HEK293T (cell line): Measurements from ENCODE around the gene SNRPA.

ENCODE experiments used
- CTCF ChIA-PET: fragments of 350-600 bp; formaldehyde crosslinking; extraction: SDS; loops from one replicate; lab custom pipeline; 2021; ENCODE audit warnings: antibody characterized with exemption, inconsistent platforms; lab: Yijun Ruan, JAX
- POLR2A ChIA-PET: fragments of 350-600 bp; formaldehyde crosslinking; extraction: SDS; loops from one replicate; lab custom pipeline; 2020; ENCODE audit warnings: antibody characterized with exemption, inconsistent platforms; lab: Yijun Ruan, JAX
- DNase-seq: peaks from one replicate; pipeline ENCODE4 v3.0.0; 2012; ENCODE audit warnings: mixed read lengths; ENCODE audit errors: extremely low spot score
- ARNT ChIP-seq: fragments of 450-650 bp; IDR thresholded peaks from 2 replicates; pipeline ENCODE4 v1.6.1; 2017; ENCODE audit warnings: mild to moderate bottlenecking
- BHLHE40 ChIP-seq: fragments of 450-650 bp; IDR thresholded peaks from 2 replicates; pipeline ENCODE4 v1.6.1; 2016; ENCODE audit warnings: mild to moderate bottlenecking, moderate library complexity, borderline replicate concordance
- CTBP1 ChIP-seq: fragments of 450-650 bp; IDR thresholded peaks from 2 replicates; pipeline ENCODE4 v1.6.1; 2016; ENCODE audit warnings: borderline replicate concordance
- ELF4 ChIP-seq: fragments of 450-650 bp; IDR thresholded peaks from 2 replicates; pipeline ENCODE4 v1.6.1; 2017; ENCODE audit warnings: antibody characterized with exemption
- FOXA1 ChIP-seq: fragments of 450-650 bp; IDR thresholded peaks from 2 replicates; pipeline ENCODE4 v1.6.1; 2016; ENCODE audit warnings: mild to moderate bottlenecking
- FOXK2 ChIP-seq: fragments of 450-650 bp; IDR thresholded peaks from 2 replicates; pipeline ENCODE4 v1.6.1; 2016; ENCODE audit warnings: mild to moderate bottlenecking
- FOXM1 ChIP-seq: fragments of 450-650 bp; IDR thresholded peaks from 2 replicates; pipeline ENCODE4 v1.6.1; 2017; ENCODE audit warnings: mild to moderate bottlenecking, borderline replicate concordance
- HDGF ChIP-seq: fragments of 450-650 bp; IDR thresholded peaks from 2 replicates; pipeline ENCODE4 v1.6.1; 2017; ENCODE audit warnings: antibody characterized with exemption, borderline replicate concordance
- L3MBTL2 ChIP-seq: fragments of 450-650 bp; conservative IDR thresholded peaks from 2 replicates; pipeline ENCODE4 v1.6.1; 2016; ENCODE audit warnings: mild to moderate bottlenecking
- LEF1 ChIP-seq: fragments of 450-650 bp; IDR thresholded peaks from 2 replicates; pipeline ENCODE4 v1.6.1; 2017; ENCODE audit warnings: mild to moderate bottlenecking, borderline replicate concordance
- NFRKB ChIP-seq: fragments of 450-650 bp; IDR thresholded peaks from 2 replicates; pipeline ENCODE4 v1.6.1; 2016; ENCODE audit warnings: mild to moderate bottlenecking, moderate library complexity
- SP1 ChIP-seq: fragments of 450-650 bp; IDR thresholded peaks from 2 replicates; pipeline ENCODE4 v1.6.1; 2017
- SUZ12 ChIP-seq: fragments of 450-650 bp; IDR thresholded peaks from 2 replicates; pipeline ENCODE4 v1.6.1; 2016; ENCODE audit warnings: mild to moderate bottlenecking
- TARDBP ChIP-seq: fragments of 450-650 bp; IDR thresholded peaks from 2 replicates; pipeline ENCODE4 v1.6.1; 2016
- ZNF384 ChIP-seq: fragments of 450-650 bp; IDR thresholded peaks from 2 replicates; pipeline ENCODE4 v1.6.1; 2016
- TF ChIP-seq, protein P1 (sequence below): fragments of 450-650 bp; IDR thresholded peaks from 2 replicates; pipeline ENCODE4 v1.6.1; 2016

The SNRPA gene

DNA sequence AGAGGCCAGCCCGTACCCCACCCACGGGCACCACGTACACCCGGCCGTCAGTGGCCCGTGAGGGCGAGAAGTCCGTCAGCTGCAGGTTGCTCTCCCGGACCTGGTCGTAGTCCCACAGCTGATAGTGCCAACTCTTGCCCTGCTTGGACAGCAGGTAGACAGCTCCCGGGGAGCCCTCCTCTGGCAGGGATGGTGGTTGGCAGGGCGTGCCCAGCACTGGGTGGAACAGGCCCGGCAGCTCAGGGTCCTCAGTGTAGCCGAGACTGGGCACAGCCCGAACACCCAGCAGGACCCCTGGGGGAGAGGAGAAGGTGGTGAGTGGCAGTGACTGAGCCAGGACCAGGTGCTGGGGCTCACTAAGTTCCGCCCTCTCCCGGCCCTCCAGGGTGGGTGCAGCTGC lies 8.5 kb upstream of the SNRPA start:
- ChIA-PET POLR2A (interaction anchor here (0.9 to 3.3 kb wide), 4 partner anchors 8 to 79 kb away, joined by 3 to 17 read pairs (median 4); partner anchors contain the start of genes ACTMAP, COQ8B, ITPKC and SNRPA), CTCF (no interaction called here)
- TF ChIP-seq FOXA1 (no peak), SP1 (no peak), LEF1 (no peak), CTBP1 (no peak), HDGF (no peak), SUZ12 (no peak), TARDBP (no peak), FOXM1 (no peak)
- DNase-seq: no peak

DNA sequence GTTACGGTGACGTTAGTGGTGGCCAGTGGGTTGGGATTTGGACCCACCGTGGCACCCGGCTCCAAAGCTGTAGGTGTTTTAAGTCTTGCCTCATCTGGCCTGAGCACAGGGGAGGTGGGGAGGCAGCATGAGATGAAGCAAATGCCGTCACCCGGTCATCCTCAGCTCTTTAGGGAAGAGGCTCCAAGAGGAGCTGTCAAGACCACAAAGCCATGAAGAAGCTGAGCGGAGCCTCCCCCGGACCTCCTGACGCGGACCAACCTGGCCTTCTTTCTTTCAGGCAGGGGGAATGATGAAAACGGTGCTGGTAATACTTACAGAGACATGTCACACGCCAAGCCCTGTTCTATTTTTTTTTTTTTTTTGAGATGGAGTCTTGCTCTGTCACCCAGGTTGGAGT lies 8.1 kb upstream of the SNRPA start:
- DNase-seq: no peak
- POLR2A ChIA-PET: interaction anchor here (0.9 to 3.3 kb wide), 2 partner anchors 8 to 80 kb away, joined by 3 to 17 read pairs; partner anchors contain the start of genes ACTMAP and SNRPA
- CTCF ChIA-PET: interaction anchor here (0.7 kb wide), 1 partner anchor 22 kb away, joined by 3 read pairs; no protein-coding TSS in a partner anchor
- TF ChIP-seq HDGF (no peak), L3MBTL2 (no peak), ARNT (no peak), SUZ12 (no peak), FOXM1 (no peak), TARDBP (no peak), NFRKB (no peak), LEF1 (no peak), ZNF384 (no peak), ELF4 (no peak), CTBP1 (no peak), SP1 (no peak)
- TF ChIP-seq, protein P1, sequence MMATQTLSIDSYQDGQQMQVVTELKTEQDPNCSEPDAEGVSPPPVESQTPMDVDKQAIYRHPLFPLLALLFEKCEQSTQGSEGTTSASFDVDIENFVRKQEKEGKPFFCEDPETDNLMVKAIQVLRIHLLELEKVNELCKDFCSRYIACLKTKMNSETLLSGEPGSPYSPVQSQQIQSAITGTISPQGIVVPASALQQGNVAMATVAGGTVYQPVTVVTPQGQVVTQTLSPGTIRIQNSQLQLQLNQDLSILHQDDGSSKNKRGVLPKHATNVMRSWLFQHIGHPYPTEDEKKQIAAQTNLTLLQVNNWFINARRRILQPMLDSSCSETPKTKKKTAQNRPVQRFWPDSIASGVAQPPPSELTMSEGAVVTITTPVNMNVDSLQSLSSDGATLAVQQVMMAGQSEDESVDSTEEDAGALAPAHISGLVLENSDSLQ: no peak

DNA sequence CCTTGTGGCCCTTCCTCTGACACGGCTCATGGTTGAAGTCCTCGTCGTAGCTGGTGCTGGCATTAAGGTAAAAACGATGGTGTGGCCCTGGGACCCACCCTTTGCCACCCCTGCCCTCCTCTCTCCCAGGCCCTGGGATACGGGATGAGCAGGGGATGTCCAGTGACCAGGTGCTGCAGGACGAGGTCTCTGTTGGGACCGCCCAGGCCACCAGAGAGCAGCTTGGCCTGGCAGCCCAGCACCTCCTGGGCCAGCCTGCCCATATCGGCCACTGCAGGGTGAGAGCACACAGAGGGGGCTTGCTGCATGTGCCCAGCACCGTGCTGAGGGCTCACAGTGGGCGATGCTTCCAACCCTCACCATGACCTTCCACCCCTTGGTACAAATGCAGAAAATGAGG lies 7.1 kb upstream of the SNRPA start:
- no peak for DNase-seq
- TF ChIP-seq FOXK2 (no peak), NFRKB (no peak), ELF4 (no peak), FOXM1 (no peak), BHLHE40 (no peak), SUZ12 (no peak), FOXA1 (no peak), HDGF (no peak), SP1 (no peak), LEF1 (no peak), TARDBP (no peak)
- TF ChIP-seq, protein P1: no peak
- ChIA-PET CTCF (interaction anchor here (1.4 kb wide), 1 partner anchor 9 kb away, joined by 11 read pairs; no protein-coding TSS in a partner anchor), POLR2A (interaction anchor here (0.6 to 0.9 kb wide), 2 partner anchors 9 to 27 kb away, joined by 3 read pairs; partner anchors contain the start of genes COQ8B and ITPKC)

DNA sequence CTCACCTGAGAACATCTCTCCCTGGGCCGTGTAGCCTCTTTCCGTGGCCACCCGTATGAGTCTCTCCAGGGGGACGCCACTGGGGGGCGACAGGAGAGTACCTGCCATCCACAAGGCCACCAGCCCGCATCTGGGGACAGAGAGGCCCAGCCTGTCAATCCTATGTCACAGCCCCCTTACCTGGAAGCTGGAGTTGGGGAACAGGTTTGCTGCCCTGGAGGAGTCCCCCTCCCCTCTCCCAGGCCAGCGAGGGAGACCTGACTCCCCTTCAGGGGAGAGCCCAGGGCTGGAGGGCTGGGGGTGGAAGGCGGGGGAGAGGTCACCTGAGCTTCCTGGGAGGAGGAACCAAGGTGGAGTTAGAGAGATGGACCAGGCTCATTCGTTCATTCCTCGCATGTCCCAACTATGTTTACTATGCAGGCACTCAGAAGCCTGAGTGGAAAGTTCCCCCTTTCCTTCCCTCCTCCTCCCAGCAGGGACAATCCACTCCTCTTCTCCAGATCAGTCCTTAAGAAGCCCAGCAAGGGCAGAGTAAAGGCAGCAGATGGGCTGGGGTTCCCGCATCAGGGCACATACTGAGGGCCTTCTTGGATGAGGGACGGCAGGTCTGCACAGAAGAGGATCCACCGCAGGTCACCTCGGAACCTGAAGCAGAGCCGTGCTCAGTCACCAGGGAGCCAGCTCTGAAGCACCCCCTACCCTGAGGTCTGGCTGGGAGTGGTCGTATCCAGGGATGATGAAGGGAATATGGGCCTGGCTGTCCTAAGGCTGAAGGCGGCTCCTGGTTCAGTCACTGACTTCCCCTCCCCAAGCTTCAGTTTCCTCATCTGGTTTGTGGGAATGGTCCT lies 6.2 kb upstream of the SNRPA start:
- ChIA-PET CTCF (interaction anchor here (1.4 kb wide), 2 partner anchors 8 kb away, joined by 4 to 11 read pairs; no protein-coding TSS in a partner anchor), POLR2A (interaction anchor here (0.6 to 1.1 kb wide), 2 partner anchors 82 to 318 kb away, joined by 3 read pairs; no protein-coding TSS in a partner anchor)
- DNase-seq: no peak
- TF ChIP-seq FOXA1 (no peak), SP1 (no peak), NFRKB (no peak), FOXM1 (no peak), ELF4 (no peak), BHLHE40 (no peak), HDGF (no peak), LEF1 (no peak), CTBP1 (no peak), ZNF384 (no peak), L3MBTL2 (no peak), FOXK2 (no peak), TARDBP (no peak), ARNT (no peak), SUZ12 (no peak)
- TF ChIP-seq, protein P1: no peak

DNA sequence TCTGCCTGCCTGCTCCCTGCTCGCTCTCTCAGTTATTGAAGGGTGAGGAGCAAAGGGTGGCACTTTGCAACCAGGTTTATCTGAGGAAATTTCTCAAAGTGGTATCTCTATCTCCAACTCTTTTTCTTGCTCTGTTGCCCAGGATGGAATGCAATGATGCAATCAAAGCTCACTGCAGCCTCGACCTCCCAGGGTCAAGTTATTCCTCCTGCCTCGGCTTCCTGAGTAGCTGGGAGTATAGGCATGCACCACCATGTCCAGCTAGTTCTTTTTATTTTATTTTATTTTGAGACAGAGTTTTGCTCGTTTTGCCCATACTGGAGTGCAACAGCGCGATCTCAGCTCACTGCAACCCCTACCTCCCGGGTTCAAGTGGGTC lies 5.6 kb upstream of the SNRPA start:
- no peak for DNase-seq
- no peak for TF ChIP-seq ARNT
- no peak for TF ChIP-seq BHLHE40
- TF ChIP-seq NFRKB: no peak
- no peak for TF ChIP-seq LEF1
- TF ChIP-seq CTBP1: no peak
- no peak for TF ChIP-seq SUZ12
- no peak for TF ChIP-seq FOXA1
- TF ChIP-seq, protein P1: no peak
- TF ChIP-seq HDGF: no peak
- TF ChIP-seq ZNF384: no peak
- TF ChIP-seq L3MBTL2: no peak
- TF ChIP-seq ELF4: no peak
- TF ChIP-seq FOXK2: no peak
- ChIA-PET POLR2A (interaction anchor here (0.6 to 1.1 kb wide), 2 partner anchors 82 to 319 kb away, joined by 3 read pairs; no protein-coding TSS in a partner anchor), CTCF (interaction anchor here (1.4 kb wide), 1 partner anchor 9 kb away, joined by 4 read pairs; no protein-coding TSS in a partner anchor)
